HEK293T (cell line): Measurements from ENCODE around the gene POLR1G.

Experiments used
- ARNT ChIP-seq: fragments of 450-650 bp; IDR thresholded peaks from 2 replicates; pipeline ENCODE4 v1.6.1; 2017; ENCODE audit warnings: mild to moderate bottlenecking
- BHLHE40 ChIP-seq: fragments of 450-650 bp; IDR thresholded peaks from 2 replicates; pipeline ENCODE4 v1.6.1; 2016; ENCODE audit warnings: mild to moderate bottlenecking, moderate library complexity, borderline replicate concordance
- CTBP1 ChIP-seq: fragments of 450-650 bp; IDR thresholded peaks from 2 replicates; pipeline ENCODE4 v1.6.1; 2016; ENCODE audit warnings: borderline replicate concordance
- ELF4 ChIP-seq: fragments of 450-650 bp; IDR thresholded peaks from 2 replicates; pipeline ENCODE4 v1.6.1; 2017; ENCODE audit warnings: antibody characterized with exemption
- FOXA1 ChIP-seq: fragments of 450-650 bp; IDR thresholded peaks from 2 replicates; pipeline ENCODE4 v1.6.1; 2016; ENCODE audit warnings: mild to moderate bottlenecking
- FOXM1 ChIP-seq: fragments of 450-650 bp; IDR thresholded peaks from 2 replicates; pipeline ENCODE4 v1.6.1; 2017; ENCODE audit warnings: mild to moderate bottlenecking, borderline replicate concordance
- NFRKB ChIP-seq: fragments of 450-650 bp; IDR thresholded peaks from 2 replicates; pipeline ENCODE4 v1.6.1; 2016; ENCODE audit warnings: mild to moderate bottlenecking, moderate library complexity
- SP1 ChIP-seq: fragments of 450-650 bp; IDR thresholded peaks from 2 replicates; pipeline ENCODE4 v1.6.1; 2017
- SUZ12 ChIP-seq: fragments of 450-650 bp; IDR thresholded peaks from 2 replicates; pipeline ENCODE4 v1.6.1; 2016; ENCODE audit warnings: mild to moderate bottlenecking
- ZNF384 ChIP-seq: fragments of 450-650 bp; IDR thresholded peaks from 2 replicates; pipeline ENCODE4 v1.6.1; 2016
- TF ChIP-seq, protein P1 (sequence below): fragments of 450-650 bp; IDR thresholded peaks from 2 replicates; pipeline ENCODE4 v1.6.1; 2016

DNA sequence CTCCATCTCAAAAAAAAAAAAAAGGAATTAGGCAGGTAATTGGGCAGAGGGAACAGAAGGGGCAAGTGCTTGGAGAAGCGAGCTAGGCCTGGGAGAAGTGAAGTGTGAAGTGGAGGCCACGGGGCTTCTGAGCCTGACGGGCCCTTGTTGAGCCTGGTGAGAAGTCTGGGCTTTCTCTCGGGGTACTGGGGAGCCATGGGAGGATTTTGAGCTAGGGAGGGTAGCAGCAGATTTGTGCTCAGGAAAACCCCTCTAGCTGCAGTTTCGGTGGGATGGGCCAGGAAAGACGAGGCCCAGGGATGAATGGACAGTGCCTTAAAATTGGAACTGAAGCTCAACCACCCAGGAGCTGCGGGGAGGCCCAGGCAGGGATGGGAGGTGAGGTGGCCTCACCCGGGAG lies 8.0 kb downstream of the POLR1G start:
- no peak for TF ChIP-seq ARNT
- no peak for TF ChIP-seq SP1
- no peak for TF ChIP-seq ELF4
- TF ChIP-seq NFRKB = no peak
- no peak for TF ChIP-seq FOXM1
- no peak for TF ChIP-seq ZNF384
- no peak for TF ChIP-seq SUZ12
- TF ChIP-seq, protein P1, sequence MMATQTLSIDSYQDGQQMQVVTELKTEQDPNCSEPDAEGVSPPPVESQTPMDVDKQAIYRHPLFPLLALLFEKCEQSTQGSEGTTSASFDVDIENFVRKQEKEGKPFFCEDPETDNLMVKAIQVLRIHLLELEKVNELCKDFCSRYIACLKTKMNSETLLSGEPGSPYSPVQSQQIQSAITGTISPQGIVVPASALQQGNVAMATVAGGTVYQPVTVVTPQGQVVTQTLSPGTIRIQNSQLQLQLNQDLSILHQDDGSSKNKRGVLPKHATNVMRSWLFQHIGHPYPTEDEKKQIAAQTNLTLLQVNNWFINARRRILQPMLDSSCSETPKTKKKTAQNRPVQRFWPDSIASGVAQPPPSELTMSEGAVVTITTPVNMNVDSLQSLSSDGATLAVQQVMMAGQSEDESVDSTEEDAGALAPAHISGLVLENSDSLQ = no peak
- TF ChIP-seq FOXA1 = no peak
- TF ChIP-seq BHLHE40 = no peak
- TF ChIP-seq CTBP1 = no peak
